HepG2 (cell line): ENCODE data around the gene ADAMTS13.

Experiments used
- KLF9 ChIP-seq: IDR thresholded peaks from 2 replicates; pipeline ENCODE4 v1.6.1; 2016; ENCODE audit warnings: low read depth
- NR2C2 ChIP-seq: sonication (generic); formaldehyde crosslinking; IDR thresholded peaks from 2 replicates; pipeline ENCODE4 v1.4.0; 2020; ENCODE audit warnings: missing genetic modification reagents, mild to moderate bottlenecking, moderate library complexity, borderline replicate concordance
- TF ChIP-seq, protein P1 (sequence below): sonication (generic); formaldehyde crosslinking; IDR thresholded peaks from 2 replicates; pipeline ENCODE4 v1.5.0; 2020; ENCODE audit warnings: mild to moderate bottlenecking, missing genetic modification reagents, moderate library complexity

GRCh38 chr9:133404454-133405002 lies 17.6 kb upstream of the ADAMTS13 start:
- TF ChIP-seq NR2C2 (CRISPR knock-in tag), result no peak
- TF ChIP-seq, protein P1, sequence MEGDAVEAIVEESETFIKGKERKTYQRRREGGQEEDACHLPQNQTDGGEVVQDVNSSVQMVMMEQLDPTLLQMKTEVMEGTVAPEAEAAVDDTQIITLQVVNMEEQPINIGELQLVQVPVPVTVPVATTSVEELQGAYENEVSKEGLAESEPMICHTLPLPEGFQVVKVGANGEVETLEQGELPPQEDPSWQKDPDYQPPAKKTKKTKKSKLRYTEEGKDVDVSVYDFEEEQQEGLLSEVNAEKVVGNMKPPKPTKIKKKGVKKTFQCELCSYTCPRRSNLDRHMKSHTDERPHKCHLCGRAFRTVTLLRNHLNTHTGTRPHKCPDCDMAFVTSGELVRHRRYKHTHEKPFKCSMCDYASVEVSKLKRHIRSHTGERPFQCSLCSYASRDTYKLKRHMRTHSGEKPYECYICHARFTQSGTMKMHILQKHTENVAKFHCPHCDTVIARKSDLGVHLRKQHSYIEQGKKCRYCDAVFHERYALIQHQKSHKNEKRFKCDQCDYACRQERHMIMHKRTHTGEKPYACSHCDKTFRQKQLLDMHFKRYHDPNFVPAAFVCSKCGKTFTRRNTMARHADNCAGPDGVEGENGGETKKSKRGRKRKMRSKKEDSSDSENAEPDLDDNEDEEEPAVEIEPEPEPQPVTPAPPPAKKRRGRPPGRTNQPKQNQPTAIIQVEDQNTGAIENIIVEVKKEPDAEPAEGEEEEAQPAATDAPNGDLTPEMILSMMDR (CRISPR knock-in tag), result no peak
- TF ChIP-seq KLF9 (CRISPR knock-in tag), result no peak
